Kidney epithelial cell (primary cell): Measurements from ENCODE around the gene FAM114A1. TPM values are rescaled to one million over a fixed set of nuclear protein-coding genes. Genes with fewer than 3 reads are reported as not detected.

Source experiments
- DNase-seq: peaks from one replicate; pipeline ENCODE4 v3.0.0-alpha.2; 2010; ENCODE audit warnings: low read depth
- H3K27me3 ChIP-seq: 2 replicates; pipeline ENCODE4 v1.6.0; 2011; ENCODE audit warnings: low read length; ENCODE audit not compliant: control insufficient read depth, insufficient read depth
- H3K36me3 ChIP-seq: 2 replicates; pipeline ENCODE4 v1.5.1; 2011; ENCODE audit warnings: low read length; ENCODE audit not compliant: control insufficient read depth, insufficient read depth
- H3K4me3 ChIP-seq: 2 replicates; pipeline ENCODE4 v1.5.1; 2011; ENCODE audit warnings: low read depth, mild to moderate bottlenecking, control low read depth, low read length
- total RNA-seq: library from RNA; depleted of rRNA; stranded (reverse); fragments of >200 nt; gene quantifications from 2 replicates; pipeline ENCODE4 v1.2.3, GENCODE V29; 2015
- TF ChIP-seq, protein P1 (sequence below): IDR thresholded peaks from 2 replicates; pipeline ENCODE4 v1.5.1; 2011; ENCODE audit warnings: mild to moderate bottlenecking, moderate library complexity, low read length, control low read depth, inconsistent platforms; ENCODE audit not compliant: insufficient read depth, poor library complexity, severe bottlenecking

The FAM114A1 gene
- total RNA-seq, 1 donor from 2014 or later, result 53.9 TPM

DNA sequence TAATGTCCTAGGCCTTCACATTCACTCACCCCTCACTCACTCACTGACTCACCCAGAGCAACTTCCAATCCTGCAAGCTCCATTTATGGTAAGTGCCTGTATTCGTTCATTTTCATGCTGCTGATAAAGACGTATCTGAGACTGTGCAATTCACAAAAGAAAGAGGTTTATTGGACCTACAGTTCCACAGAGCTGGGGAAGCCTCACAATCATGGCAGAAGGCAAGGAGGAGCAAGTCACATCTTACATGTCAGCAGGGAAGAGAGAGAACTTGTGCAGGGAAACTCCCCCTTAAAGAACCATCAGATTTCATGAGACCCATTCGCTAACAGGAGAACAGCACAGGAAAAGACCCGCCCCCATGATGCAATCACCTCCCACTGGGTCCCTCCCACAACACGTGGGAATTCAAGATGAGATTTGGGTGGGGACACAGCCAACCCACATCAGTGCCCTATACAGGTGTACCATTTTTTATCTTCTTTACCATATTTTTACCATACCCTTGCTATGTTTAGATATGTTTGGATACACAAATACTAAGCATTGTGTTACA, 44.8 kb upstream of the FAM114A1 start:
- no peak overlapping the region for H3K4me3 ChIP-seq
- DNase-seq, result no peak
- H3K36me3 ChIP-seq, result no peaks in the 10 kb centered on the region
- no peaks in the 10 kb centered on the region for H3K27me3 ChIP-seq
- TF ChIP-seq, protein P1, sequence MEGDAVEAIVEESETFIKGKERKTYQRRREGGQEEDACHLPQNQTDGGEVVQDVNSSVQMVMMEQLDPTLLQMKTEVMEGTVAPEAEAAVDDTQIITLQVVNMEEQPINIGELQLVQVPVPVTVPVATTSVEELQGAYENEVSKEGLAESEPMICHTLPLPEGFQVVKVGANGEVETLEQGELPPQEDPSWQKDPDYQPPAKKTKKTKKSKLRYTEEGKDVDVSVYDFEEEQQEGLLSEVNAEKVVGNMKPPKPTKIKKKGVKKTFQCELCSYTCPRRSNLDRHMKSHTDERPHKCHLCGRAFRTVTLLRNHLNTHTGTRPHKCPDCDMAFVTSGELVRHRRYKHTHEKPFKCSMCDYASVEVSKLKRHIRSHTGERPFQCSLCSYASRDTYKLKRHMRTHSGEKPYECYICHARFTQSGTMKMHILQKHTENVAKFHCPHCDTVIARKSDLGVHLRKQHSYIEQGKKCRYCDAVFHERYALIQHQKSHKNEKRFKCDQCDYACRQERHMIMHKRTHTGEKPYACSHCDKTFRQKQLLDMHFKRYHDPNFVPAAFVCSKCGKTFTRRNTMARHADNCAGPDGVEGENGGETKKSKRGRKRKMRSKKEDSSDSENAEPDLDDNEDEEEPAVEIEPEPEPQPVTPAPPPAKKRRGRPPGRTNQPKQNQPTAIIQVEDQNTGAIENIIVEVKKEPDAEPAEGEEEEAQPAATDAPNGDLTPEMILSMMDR, result no peak

- no peak for DNase-seq
- no peak overlapping the region for H3K4me3 ChIP-seq
- TF ChIP-seq, protein P1, result no peak
- no peaks in the 10 kb centered on the region for H3K36me3 ChIP-seq
- H3K27me3 ChIP-seq, result no peaks in the 10 kb centered on the region
Measured at GRCh38 chr4:38823766-38824165, 43.8 kb upstream of the FAM114A1 start.

DNA sequence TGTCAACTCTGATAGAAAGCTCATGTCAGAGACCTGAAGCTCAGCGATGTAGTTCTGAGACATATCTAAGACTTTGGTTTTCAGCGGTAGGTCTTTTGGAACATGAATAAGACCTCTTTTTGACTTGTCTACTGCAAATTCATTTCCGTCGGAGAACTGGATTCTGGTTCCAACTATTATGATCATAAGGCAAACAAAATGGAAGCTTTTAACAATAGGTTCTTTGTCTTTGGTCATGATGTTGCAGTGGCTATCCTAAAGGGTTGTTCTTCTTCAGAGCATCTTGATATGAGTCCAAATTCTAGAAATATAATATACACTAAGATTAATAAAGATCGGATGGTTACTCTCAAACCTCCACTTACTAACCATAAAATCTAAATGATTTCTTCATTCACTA, 38.4 kb upstream of the FAM114A1 start:
- H3K4me3 ChIP-seq, result no peak overlapping the region
- DNase-seq, result no peak
- H3K36me3 ChIP-seq, result no peaks in the 10 kb centered on the region
- TF ChIP-seq, protein P1, result no peak
- H3K27me3 ChIP-seq, result no peaks in the 10 kb centered on the region

DNA sequence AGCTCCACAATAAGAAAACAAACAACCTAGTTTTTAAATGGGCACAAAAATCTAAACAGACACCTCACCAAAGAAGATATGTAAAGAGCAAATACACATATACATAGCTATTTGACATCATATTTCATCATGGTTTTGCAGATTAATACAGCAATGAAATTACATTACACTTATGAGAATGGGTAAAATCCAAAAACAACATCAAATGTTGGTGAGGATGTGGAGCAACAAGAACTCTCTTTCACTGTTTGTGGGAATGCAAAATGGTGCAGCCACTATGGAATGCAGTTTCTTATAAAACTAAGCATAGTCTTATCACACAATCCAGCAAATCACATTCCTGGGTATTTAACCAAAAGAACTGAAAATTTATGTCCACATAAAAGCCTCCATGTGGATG, 36.0 kb upstream of the FAM114A1 start:
- TF ChIP-seq, protein P1, result no peak
- no peak overlapping the region for H3K4me3 ChIP-seq
- no peak for DNase-seq
- no peaks in the 10 kb centered on the region for H3K36me3 ChIP-seq
- H3K27me3 ChIP-seq, result no peaks in the 10 kb centered on the region

- Histone ChIP-seq H3K36me3 (no peaks in the 10 kb centered on the region), H3K4me3 (no peak overlapping the region), H3K27me3 (no peaks in the 10 kb centered on the region)
- DNase-seq, result no peak
- TF ChIP-seq, protein P1, result no peak
Measured at GRCh38 chr4:38832206-38832605, 35.4 kb upstream of the FAM114A1 start.
